ENCODE data around the gene POU2AF3.

Gene POU2AF3

DNA sequence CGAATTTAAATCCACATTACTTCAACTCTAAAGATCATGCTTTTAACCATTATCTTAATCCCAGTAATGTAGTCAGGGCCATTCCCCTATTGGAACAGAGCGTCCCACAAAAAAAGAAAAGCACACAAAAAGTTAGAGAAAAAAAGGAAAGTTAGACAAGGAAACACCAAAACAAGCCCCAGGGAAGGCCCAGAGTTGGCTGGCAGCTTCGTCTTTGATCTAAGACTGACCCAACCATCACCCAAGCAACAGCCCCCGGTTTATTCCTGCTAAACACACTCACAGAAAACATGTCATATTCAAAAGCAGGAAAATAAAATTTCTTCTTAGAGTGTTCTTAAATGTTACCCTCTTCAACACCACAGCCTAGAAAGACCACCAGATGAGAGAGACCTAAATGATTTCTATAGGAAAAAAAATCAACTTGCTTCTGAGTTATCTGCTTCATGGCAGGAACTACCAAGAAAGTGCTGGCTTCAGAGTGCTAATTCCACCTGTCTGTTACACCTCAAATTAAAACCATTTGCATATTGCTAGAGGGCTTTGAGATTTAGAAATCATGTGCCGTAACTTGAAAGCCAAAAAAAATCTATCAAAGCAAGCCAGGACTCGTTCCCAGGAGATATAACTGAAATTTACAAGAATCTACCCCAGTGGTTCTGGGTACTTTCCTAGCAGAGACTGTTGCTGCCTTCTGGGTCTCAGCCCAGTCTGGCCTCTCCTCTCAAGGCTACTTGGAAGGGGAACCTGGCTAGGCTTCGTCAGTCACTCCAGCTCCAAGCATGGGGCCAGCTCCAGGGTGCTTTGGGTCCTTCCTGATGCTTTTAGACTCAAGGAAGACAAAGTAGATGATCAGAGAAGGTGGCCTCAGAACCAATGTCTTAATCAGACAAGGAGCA lies 31.2 kb downstream of the POU2AF3 start:
- no peak for DNase-seq

DNA sequence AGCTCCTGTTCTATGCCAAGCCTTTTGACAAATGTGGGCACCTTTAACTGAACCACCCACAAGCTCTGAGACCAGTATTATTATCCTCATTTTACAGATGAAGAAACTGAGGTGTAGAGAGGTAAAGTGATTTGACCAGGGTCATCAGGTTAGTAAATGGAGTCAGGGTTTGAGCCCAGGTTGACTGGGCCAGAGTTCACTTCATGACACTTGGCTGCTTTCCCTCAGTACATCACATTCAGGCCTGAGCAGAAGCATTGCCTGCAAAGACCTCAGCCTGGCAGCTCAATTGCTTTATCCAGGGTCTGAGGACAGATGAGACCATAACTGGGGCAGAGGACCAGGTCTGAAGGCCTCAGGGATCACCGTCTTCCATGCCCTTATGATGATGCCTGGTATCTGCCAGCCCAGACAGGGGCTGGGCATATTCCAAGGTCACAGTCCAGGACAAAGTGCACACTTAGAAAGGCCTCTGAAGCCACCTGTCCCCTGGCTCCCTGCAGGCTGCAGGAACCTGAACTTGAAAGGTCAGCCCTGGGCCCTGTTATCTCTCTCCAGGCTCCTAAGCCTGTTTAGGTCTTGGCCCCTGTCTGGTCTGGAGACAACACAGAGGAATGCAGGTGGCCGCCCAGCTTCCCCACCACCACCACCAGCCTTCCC lies 32.0 kb downstream of the POU2AF3 start:
- no peak for DNase-seq

DNA sequence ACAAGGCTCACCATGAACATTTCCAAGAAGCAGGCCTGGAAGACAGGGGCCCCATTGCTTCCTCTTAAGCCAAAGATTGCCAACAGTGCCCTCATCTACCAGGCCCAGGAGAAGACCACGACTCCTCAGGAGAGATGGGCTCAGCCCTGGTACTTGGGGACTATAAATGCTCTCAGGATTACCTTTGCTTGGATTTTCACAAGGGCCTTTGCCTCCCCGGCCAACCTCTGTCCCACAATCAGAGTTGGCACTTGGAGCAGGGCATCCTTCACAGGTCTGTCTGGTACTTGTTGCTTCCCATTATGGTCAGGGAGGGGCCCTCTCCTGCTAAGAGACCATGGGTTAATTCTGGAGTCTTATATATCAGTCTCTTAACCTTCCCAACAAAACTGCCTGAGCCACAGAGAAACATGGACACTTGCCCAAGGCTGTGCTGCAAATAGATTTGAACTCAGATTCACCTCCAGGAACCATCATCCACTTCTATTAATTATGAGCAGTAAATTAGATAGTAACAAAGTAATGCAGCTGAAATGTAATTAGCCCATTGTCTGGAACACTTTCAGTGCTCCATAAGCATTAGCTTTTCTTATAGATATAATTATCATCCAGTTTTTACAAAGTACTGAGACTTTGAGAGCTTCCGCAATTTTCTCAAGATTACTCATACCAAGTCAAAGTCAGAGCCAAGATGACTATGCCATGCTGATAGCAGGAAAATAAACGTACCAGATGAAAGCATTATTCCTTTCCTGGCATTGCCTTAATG lies 33.5 kb downstream of the POU2AF3 start:
- no peak for DNase-seq

DNA sequence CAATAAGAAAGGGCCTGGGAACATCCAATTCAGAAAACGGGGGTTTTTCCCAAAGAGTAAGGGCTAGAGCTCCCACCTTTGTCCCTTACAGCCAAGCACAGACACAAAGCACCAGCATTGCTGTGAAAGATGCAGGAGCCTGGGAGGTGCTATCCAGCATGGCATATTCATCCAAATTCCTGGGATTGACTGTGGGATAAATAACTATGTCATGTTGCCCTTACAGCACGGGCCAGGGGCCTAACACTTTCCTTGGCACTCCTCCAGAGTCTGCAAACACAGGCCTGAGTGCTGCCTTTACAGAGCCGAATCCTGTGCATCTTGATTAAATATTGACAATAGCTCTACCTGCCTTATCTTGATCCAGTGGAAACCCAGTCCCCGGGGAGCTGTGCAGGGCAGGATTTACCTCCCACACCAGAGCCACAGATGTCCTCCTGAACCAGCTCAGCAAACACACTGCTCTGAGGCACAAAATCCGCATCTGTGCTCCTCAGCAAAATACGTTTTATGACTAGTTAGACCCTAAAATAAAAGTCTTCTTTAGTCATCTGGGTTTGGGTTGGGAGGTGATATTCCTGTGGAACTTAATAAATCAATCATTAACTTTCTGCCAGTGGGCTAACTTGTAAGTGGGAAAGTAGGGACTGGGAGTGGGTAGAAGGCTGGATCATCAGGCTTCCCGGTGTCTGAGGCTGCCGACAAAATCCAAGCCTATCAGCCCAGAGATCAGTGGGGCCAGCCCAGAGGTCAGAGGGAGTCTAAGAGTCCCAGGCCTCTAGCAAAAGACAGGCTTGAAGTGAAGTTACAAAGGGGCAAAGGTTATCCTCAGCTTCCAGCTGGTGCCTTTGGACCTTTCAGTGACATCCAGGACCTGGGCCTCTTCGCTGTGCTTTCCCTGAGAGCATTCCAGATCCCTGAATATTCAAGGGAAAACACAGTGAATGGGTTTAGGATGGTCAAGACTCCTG lies 36.5 kb downstream of the POU2AF3 start:
- no peak for DNase-seq

DNA sequence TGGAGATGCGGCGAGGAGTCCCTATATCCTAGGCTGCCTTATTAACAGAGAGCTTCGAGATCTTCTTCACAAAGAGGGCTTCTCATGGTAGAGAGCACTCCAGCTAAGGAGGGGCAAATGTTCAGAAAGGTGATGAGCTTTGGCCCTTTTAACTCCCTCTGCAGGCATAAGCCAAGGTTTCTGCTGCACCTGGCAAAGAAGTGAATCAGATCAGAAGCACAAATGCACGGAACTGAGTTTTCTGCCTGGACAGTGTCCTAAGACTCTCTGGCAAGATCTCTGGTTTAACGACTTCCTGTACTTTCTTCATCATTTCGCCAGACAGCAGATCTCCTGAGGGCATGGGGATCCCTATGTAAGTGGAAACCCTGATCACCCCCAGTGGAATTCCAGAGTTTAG lies 37.2 kb downstream of the POU2AF3 start:
- no peak for DNase-seq

DNA sequence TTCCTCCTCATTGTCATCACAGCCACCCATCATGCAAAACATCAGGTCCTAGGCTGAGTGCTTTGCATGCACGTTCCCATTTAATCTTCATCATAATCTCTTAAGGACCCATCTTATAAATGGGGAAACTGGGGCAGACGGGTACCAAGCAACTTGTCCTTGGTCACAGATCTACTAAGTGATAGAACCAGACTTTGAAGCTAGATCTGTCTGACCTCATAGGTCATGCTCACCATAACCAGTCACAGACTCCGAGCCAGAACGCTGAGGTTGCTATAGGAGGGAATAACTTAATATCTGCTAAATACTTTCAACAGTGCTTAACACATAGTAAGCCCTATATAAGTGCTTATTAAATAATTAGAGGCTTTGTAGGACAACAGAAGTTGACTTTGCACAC lies 37.7 kb downstream of the POU2AF3 start:
- no peak for DNase-seq

DNA sequence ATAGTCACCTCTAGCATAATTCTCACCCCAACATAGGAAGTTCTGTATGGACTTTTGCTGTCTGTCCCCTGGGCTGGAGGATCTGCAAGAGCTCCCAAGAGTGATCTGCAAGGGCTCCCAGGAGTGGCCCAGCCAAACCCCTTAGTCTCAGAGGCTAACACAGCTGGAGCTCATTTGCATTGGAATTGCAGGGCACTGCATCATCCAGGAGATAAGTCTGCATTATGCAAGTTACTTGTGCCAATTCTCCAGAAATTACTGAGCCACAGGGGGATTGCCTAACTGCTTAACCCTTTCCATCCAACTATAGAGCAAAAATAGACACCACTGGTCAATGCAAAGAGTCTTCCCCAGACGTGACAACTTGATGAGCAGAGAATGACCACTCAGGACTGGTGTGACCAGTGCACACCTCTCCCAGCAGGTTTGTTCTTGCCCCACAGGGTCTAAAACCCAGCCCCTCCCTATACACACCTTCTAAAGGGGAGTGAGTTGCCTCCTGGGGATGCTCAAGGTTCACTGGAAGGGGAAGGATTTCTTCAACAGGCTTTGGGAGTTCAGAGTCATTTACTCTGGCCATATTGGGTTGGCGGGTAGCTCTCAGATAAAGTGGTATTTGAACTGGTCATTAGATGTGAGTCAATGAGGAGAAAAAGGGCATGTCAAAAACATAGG lies 38.4 kb downstream of the POU2AF3 start:
- DNase-seq, result no peak

DNA sequence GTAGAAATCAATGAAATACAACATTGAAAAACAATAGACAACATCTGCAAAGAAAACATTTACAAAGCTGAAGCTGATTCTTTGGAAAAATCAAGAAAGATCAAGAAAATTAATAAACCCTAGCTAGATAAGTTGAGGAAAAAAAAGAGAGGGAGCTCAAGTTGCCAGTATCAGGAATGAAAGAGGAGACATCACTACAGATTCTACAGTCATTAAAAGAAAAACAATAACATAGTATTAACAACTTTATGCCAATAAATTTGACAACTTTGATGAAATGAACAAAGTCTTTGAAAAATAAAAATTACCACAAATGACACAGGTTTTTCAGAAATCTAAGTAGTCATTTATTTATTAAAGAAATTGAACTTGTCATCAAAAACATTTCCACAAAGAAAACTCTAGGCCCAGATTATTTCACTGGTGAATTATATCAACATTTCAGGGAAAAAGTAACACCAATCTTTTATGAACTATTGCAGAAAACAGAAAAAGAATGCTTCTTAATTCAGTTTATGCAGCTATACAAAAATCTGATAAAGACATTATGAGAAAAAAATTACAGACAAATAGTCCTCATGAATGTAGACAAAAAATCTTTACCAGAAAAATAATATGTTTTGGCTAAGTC lies 41.5 kb downstream of the POU2AF3 start:
- DNase-seq, result no peak

DNA sequence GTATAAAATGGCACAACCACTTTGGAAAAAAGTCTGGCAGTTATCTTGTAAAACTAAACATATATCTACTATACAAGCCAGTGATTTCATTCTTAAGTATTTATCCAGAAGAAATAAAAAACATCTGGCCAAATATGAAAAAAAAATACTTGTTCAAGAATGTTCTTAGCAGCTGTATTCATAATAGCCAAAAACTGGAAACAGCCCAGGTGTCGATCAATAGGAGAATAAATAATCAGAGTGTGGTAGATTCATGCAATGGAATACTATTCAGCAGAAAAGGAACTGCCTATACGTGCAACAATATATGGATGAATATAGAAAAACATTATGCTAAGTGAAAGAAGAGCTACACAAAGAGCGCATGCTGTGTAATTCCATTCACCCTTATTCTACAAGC lies 44.0 kb downstream of the POU2AF3 start:
- no peak for DNase-seq

DNA sequence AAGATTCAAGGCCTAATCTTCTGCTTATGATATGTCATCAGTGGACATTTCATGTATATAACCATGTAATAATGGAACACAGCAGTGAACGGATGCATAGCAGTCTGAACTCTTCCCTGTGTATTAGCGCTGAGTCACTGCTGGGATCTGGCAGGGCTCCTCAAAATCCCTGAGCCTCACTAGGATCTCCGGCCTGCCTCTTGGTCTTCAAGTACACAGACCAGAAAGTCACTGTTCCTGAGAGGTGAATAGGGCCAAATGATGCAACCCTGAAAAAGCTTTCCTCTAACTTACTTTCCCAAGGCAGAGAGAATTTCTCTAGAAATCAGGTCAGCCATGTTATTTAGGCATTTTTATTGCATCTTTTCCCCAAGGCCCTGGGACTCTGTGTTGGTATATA lies 45.7 kb downstream of the POU2AF3 start:
- DNase-seq, result peak; percentile 6

DNA sequence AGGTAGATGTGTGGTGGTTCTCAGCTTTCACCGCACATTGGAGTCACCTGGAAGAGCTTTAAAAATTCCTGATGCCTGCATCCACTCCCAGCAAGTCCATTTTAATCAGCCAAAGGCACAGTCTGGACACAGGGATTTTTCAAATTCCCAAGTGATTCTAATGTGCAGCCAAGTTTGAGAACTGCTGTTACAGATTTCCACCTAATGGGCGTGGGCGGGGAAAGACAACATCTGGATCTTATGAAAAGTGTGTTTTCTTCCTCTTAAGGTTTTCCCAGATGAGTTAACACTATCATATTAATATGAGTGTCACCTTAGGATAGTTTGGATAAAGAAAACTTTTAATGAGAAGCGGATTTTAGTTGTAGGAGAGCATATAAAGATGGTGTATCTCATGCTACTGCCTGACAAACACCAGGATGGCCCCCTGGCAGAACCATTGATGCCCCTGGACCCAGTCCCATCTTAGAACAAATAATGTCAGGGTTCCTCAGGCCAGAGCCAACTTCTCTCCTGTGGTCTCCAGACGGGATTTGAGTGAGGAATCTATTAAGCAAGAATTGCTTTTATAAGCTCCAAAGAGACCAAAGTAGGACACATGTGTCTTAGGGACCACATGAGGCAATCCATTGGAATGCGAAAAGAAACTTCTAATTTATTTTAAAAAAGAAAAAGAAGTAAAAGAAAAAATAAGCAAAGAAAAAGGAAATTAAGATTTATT lies 48.8 kb downstream of the POU2AF3 start:
- no peak for DNase-seq

DNA sequence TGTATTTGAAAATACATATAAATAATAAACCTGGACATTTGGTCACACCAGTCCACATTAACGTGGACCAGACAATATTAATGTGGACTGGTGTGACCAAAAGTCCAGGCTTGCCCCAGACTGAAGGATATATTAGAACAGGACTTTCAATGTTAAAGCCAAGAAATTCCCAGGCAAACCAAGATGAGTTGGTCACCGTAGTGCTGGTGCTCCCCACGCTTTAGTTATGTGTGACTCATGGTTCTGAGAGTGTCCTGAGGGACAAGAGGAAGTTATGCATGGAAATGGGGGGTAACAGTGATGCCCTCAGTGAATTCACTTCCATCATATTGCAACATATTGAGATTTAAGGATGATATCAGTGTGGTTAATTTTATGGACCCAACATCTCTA lies 49.4 kb downstream of the POU2AF3 start:
- DNase-seq, result no peak

DNA sequence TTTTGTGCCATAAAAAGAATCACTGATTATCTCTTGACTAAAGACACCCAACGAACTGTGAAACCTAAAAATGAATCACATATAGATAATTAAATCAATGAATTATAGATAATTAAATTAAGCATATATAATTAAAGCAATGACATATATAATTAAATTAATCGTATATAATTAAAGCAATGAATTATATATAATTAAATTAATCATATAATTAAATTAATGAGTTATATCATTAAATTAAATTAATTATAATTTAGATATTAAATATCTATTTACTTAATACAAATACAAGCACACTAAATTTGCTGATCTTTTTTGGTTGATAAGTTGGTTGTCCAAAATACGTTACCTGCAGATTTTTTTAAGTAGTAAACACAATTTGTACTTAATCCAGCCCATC lies 49.8 kb downstream of the POU2AF3 start:
- no peak for DNase-seq

DNA sequence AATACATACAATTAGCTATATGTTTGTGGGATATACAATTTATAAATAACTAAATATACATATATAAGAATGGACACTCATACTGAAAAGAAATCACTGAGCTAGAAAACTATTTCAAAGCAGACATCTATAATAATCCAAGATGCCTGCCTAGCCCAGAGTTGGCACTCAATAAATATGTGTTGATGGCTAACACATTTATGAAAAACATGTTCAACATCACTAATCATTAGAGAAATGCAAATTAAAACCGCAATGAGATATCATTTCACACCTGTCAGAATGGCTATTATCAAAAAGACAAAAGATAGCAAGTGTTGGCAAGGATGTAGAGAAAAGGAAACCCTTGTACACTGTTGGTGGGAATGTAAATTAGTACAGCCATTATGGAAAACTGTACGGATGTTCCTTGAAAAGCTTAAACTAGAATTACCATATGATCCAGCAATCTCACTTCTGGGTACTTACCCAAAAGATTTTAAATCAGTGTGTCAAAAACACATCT lies 50.9 kb downstream of the POU2AF3 start:
- no peak for DNase-seq

DNA sequence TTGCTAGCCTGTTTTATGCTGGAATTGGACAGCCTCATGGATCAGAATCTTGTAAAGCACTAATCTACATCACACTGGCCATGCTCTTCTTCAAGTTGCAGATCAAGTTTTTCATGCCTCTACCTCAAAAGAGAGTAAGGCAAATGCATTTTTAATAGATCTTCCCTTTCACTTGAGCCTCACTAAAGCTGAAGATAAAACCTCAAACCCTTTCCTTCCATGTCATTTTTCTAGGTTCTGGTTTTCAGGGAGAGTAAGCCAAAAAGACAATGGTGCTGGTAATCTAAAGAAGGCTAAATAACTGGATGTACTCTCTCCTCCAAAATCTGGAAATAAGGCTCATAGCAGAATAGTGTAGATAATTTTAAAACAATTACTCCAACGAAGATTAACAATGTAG lies 52.5 kb downstream of the POU2AF3 start:
- DNase-seq, result no peak

DNA sequence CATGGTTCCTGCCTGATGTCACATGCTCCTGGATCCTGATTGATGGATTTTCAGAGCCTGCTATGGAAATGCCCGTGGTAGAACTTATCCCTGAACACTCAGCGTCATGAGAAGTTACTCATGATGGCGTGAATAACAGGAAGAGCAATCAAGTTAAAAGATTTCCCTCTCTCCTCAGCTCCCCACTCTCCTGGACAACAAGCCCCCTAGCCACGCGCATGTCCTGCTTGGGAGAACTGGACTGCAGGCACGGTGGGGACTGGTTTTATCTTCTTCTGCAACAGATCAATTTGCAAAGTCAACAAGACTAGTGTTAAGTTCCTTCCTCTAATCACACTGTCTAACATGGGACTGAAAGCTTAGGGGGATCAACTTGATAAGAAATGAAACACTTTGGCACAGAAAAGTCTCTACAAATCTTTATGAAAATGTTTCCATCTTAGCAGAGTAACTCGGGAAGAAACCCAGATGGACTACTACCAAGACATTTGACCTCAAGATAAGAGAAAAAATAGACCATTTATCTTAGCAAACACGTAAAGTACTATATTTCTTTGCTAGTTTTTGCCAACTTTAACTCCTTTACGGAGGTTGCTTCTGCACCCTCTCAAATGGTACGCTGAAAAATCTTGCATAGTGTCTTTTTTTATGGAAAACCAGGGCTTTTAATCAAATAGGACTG lies 53.2 kb downstream of the POU2AF3 start:
- DNase-seq, result no peak

DNA sequence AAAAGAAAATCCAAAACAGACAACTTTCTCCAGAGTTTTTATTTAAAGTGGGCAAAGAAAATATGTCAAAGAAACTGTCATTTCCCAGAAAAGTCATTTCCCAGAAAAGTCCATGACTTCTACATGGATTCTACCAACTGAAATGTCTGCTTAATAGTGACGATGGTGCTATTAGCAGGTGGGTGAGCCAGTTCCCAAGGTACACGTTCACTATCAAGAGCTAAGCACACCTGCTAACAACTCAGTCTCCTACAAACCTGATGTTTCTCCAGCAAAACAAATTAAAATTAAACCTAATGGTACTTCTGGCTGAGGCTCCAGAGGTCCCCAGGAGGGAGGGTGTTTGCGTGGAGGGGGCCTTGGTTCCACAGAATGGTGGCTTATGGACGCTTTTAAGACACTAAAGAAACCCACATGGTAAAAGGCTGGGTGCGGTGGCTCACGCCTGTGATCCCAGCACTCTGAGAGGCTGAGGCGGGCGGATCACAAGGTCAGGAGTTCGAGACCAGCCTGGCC lies 53.9 kb downstream of the POU2AF3 start:
- no peak for DNase-seq

DNA sequence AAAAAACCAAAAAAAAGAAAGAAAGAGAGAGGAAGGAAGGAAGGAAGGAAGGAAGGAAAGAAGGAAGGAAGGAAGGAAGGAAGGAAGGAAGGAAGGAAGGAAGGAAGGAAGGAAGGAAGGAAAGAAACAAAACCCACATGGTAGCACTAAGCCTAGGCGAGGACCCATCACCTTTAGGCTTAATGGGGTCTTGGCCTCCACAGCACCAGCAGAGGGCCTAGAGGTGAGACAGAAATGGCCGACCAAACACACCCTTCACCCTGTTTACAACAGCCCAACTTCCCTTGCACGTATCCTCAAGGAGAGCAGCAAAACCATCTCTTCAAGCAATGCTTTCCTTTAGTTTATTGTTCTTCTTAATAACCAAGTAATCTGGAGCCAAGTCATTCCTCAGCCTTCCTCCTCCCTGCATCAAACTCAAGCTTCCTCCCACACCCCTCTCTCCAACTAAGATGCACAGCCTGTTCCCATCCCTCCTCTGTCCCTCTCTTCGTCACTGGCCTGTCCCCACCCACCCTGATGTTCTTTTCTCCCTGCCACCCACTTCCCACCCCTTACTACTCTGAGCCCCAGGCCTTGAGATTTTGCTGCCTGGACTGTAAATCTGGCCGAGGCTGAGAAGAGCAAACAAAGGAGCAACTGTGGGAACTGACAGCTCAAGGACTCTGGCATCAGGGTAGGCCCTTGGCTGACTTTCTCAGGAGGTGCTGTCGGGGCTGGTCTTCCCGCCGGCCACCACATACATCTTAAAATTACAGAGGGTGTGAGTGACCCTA lies 54.8 kb downstream of the POU2AF3 start:
- no peak for DNase-seq
